Heart left ventricle (tissue), 16 donors: ENCODE results near the gene SNHG17. TPM values are rescaled to one million over a fixed set of nuclear protein-coding genes. Genes with fewer than 3 reads are reported as not detected.
"Not testable (repeated sequence)": the region's sequence is repeated elsewhere in the genome, so short reads cannot be mapped to it uniquely, and the experiment has no call there.

ENCODE experiments used
- ATAC-seq, 4 donors: fragments of 200-7000 bp; cut with Tn5 transposase; one replicate each; pipeline ENCODE4 v1.9.1; 2020 to 2022; ENCODE audit warnings: moderate library complexity in 4 of 4, mild to moderate bottlenecking in 3 of 4, moderate number of reproducible peaks in 1 of 4
- DNase-seq, 5 donors: peaks; one replicate each; pipeline ENCODE4 v3.0.0-alpha.2; 2020
- H3K27ac ChIP-seq, 12 donors: fragments of 200-600 bp; sonication (generic) in 4 of 12; one replicate each; pipeline versions ENCODE4 v1.5.0 to v1.8.0; 2016 to 2022; ENCODE audit warnings: mild to moderate bottlenecking in 2 of 12
- H3K27me3 ChIP-seq, 9 donors: fragments of 200-600 bp; sonication (generic) in 2 of 9; one replicate each; pipeline versions ENCODE4 v1.5.1 to v1.8.0; 2016 to 2022; ENCODE audit warnings: mild to moderate bottlenecking in 3 of 9
- H3K36me3 ChIP-seq, 9 donors: fragments of 200-600 bp; sonication (generic) in 2 of 9; one replicate each; pipeline versions ENCODE4 v1.5.0 to v1.8.0; 2018 to 2022; ENCODE audit warnings: mild to moderate bottlenecking in 2 of 9
- H3K4me1 ChIP-seq, 12 donors: fragments of 200-600 bp; sonication (generic) in 4 of 12; one replicate each; pipeline versions ENCODE4 v1.5.0 to v1.8.0; 2016 to 2022; ENCODE audit warnings: mild to moderate bottlenecking in 3 of 12
- H3K4me3 ChIP-seq, 12 donors: fragments of 200-600 bp; sonication (generic) in 4 of 12; one replicate each; pipeline versions ENCODE4 v1.5.0 to v1.8.0; 2017 to 2022; ENCODE audit warnings: mild to moderate bottlenecking in 9 of 12, moderate library complexity in 4 of 12
- H3K9me3 ChIP-seq, 12 donors: fragments of 200-600 bp; sonication (generic) in 4 of 12; one replicate each; pipeline versions ENCODE4 v1.5.0 to v1.8.0; 2016 to 2022; ENCODE audit warnings: mild to moderate bottlenecking in 1 of 12
- CTCF ChIP-seq, 12 donors: fragments of 200-600 bp; sonication (generic) in 4 of 12; IDR thresholded peaks; one replicate each; pipeline versions ENCODE4 v1.5.0 to v1.8.0; 2018 to 2022; ENCODE audit warnings: antibody characterized with exemption in 12 of 12, mild to moderate bottlenecking in 5 of 12
- POLR2A ChIP-seq, 2 donors: fragments of 450-650 bp; IDR thresholded peaks; one replicate each; pipeline ENCODE4 v1.6.1; 2017; ENCODE audit warnings: antibody characterized with exemption in 2 of 2, mild to moderate bottlenecking in 2 of 2, moderate library complexity in 2 of 2
- WGBS, 4 donors: extraction: QIAGEN DNeasy Blood & Tissue Kit in 2 of 4; methylation state at CpG; one replicate each; pipeline versions ENCODE4 v1.1.5 to v1.1.7; 2013 to 2018; 5-methylcytosine and 5-hydroxymethylcytosine counted together
- intact Hi-C, 10 donors: fragments of 100-400 bp; cut with DNase I; formaldehyde crosslinking; loops; one replicate each; pipeline versions ENCODE4 v1.11.1 to v1.14.2; 2022
- polyA plus RNA-seq, 2 donors: library from polyadenylated mRNA; stranded (reverse); fragments of 200-250 nt; gene quantifications; one replicate each; pipeline ENCODE4 v1.2.3, GENCODE V29; 2013
- total RNA-seq, 9 donors: library from RNA; depleted of rRNA in 2 of 9; stranded (reverse); fragments of >200 nt in 2 of 9; fragmentation: NEBNext Ultra II Directional in 3 of 9; extraction: Animal tissue kit (Norgen Biotek cat#: 25700) in 3 of 9; gene quantifications; one replicate each; pipeline versions ENCODE4 v1.1.0 to v1.2.4, GENCODE V29; 2016 to 2023
- donor health status: ischemic (EF 13 %, LVEDD 7.1; RV severe dilation, severe dysfunction).
- donor health status: healthy with polysubstance abuse.
- donor health status: DM: no; HTN: yes; CAD: no.
- donor health status: DM: no; HTN: no; CAD: no.
- donor health status: ischemic (EF 25% LVEDD 6.9; RV normal size, moderate dysfunction).
- donor health status: ischemic (EF 25% LVEDD 5.7; RV mildly dilated, moderate dysfunction).
- donor health status: healthy.
- donor health status: DM: yes; HTN: yes; CAD: no.
- donor health status: ischemic (EF 35%, LVEDD 5.7; RV mildly dilated, moderate dysfunction).
- donor health status: nonischemic (EF 11% LVEDD 7.7; RV severe dilation, severe dysfunction).
- donor health status: DM: yes; HTN: yes; CAD: no.
- donor health status: PGD.
- donor health status: ischemic (EF 29% LVEDD 5.4; RV normal size, mild dysfunction).
- donor health status: nonischemic (EF 23%, LVEDD 6.1; RV moderate dilation, normal function).

The SNHG17 gene
- total and polyA plus RNA-seq, 11 donors, result 2.9 to 20.2 (median 6.6) TPM

- Histone ChIP-seq H3K4me1 (no peaks in the 10 kb centered on the region), H3K27ac (no peak overlapping the region), H3K27me3 (no peaks in the 10 kb centered on the region), H3K36me3 (no peaks in the 10 kb centered on the region), H3K4me3 (no peak overlapping the region), H3K9me3 (no peaks in the 10 kb centered on the region)
- intact Hi-C loops, result no loop called here
- TF ChIP-seq POLR2A (IDR thresholded peaks at IDR 0.05) (no peak), CTCF (IDR thresholded peaks at IDR 0.05) (no peak)
- ATAC-seq, result no peak
- DNase-seq, result no peak
- WGBS, 4 donors, result 64 to 77% (median 74%) methylated on average over 2 of the region's 2 CpGs
Observed at GRCh38 chr20:38386851-38387250, 48.3 kb downstream of the SNHG17 start.

- ATAC-seq (no peak), DNase-seq (no peak)
- TF ChIP-seq CTCF (IDR thresholded peaks at IDR 0.05) (no peak), POLR2A (IDR thresholded peaks at IDR 0.05) (no peak)
- H3K27ac ChIP-seq, result no peak overlapping the region
- intact Hi-C loops, result no loop called here
- H3K4me3 ChIP-seq, result no peak overlapping the region
- no peaks in the 10 kb centered on the region for H3K27me3 ChIP-seq
- no peaks in the 10 kb centered on the region for H3K9me3 ChIP-seq
- no peaks in the 10 kb centered on the region for H3K4me1 ChIP-seq
- 81 to 87% (median 84%) methylated on average over 8 of the region's 8 CpGs for WGBS, 4 donors
- no peaks in the 10 kb centered on the region for H3K36me3 ChIP-seq
Observed at GRCh38 chr20:38386004-38386403, 49.1 kb downstream of the SNHG17 start.

- no peaks in the 10 kb centered on the region for H3K36me3 ChIP-seq
- ATAC-seq (no peak), DNase-seq (no peak)
- 73 to 85% (median 79%) methylated on average over 4 of the region's 4 CpGs for WGBS, 4 donors
- no peaks in the 10 kb centered on the region for H3K27me3 ChIP-seq
- intact Hi-C loops, result no loop called here
- H3K9me3 ChIP-seq, result no peaks in the 10 kb centered on the region
- no peak overlapping the region for H3K4me3 ChIP-seq
- no peak overlapping the region for H3K27ac ChIP-seq
- no peak for TF ChIP-seq POLR2A (IDR thresholded peaks at IDR 0.05)
- TF ChIP-seq CTCF (IDR thresholded peaks at IDR 0.05), result no peak
- no peaks in the 10 kb centered on the region for H3K4me1 ChIP-seq
Observed at GRCh38 chr20:38383147-38383546, 52.0 kb downstream of the SNHG17 start.

GRCh38 chr20:38377838-38378237 lies 57.3 kb downstream of the SNHG17 start:
- H3K9me3 ChIP-seq, H3K4me3 ChIP-seq, H3K36me3 ChIP-seq, H3K27ac ChIP-seq, H3K4me1 ChIP-seq, intact Hi-C loops, ATAC-seq, DNase-seq, H3K27me3 ChIP-seq: not testable (repeated sequence)
- 86 to 95% (median 88%) methylated on average over 4 to 5 of the region's 5 CpGs; no CpG with 5 or more reads in 1 of the 4 donors for WGBS, 4 donors

- Histone ChIP-seq H3K4me1 (peaks cover 0 to 13% (median 0%) of the 10 kb centered on the region in 12 donors), H3K9me3 (no peaks in the 10 kb centered on the region), H3K4me3 (no peak overlapping the region), H3K36me3 (no peaks in the 10 kb centered on the region), H3K27me3 (no peaks in the 10 kb centered on the region), H3K27ac (no peak overlapping the region)
- DNase-seq, result no peak
- ATAC-seq, result no peak
- TF ChIP-seq POLR2A (IDR thresholded peaks at IDR 0.05), result no peak
- TF ChIP-seq CTCF (IDR thresholded peaks at IDR 0.05), result no peak
- WGBS, 4 donors, result 79 to 85% (median 83%) methylated on average over 11 of the region's 11 CpGs
- intact Hi-C loops, result no loop called here
Observed at GRCh38 chr20:38377039-38377685, 58.0 kb downstream of the SNHG17 start.
